Panc1 (cell line): ENCODE results near the gene PSENEN. TPM values are rescaled to one million over a fixed set of nuclear protein-coding genes. Genes with fewer than 3 reads are reported as not detected.

Experiments used
- ATAC-seq: fragments of 200-7000 bp; cut with Tn5 transposase; 2 replicates; pipeline ENCODE4 v1.9.1; 2020; ENCODE audit warnings: mild to moderate bottlenecking, moderate library complexity
- BruUV-seq: library from RNA; stranded (reverse); fragments of 400-500 nt; replicated peaks from 2 replicates; lab custom pipeline; 2021; lab: Mats Ljungman, UMichigan
- CTCF ChIA-PET: fragments of 300-600 bp; sonication (Branson Sonifier 250); formaldehyde crosslinking; loops from one replicate; lab custom pipeline; 2022; ENCODE audit warnings: antibody characterized with exemption; lab: Charles Lee
- POLR2A ChIA-PET: fragments of 300-600 bp; sonication (Branson Sonifier 250); formaldehyde crosslinking; loops from one replicate; lab custom pipeline; 2022; ENCODE audit warnings: antibody characterized with exemption; lab: Charles Lee
- DNase-seq: peaks from one replicate; pipeline ENCODE4 v3.0.0-alpha.2; 2010; ENCODE audit warnings: low read depth, low spot score
- H3K27ac ChIP-seq: 2 replicates; pipeline ENCODE4 v1.5.1; 2011; ENCODE audit warnings: mild to moderate bottlenecking, low read length, inconsistent platforms
- H3K27me3 ChIP-seq: fragments of 200-500 bp; sonication (Bioruptor generic); 2 replicates; pipeline ENCODE4 v1.6.0; 2014; ENCODE audit warnings: low read length, inconsistent platforms; ENCODE audit not compliant: control insufficient read depth, insufficient read depth
- H3K36me3 ChIP-seq: fragments of 200-500 bp; sonication (Bioruptor generic); 2 replicates; pipeline ENCODE4 v1.5.1; 2014; ENCODE audit warnings: inconsistent platforms, mild to moderate bottlenecking, low read length, moderate library complexity; ENCODE audit not compliant: control insufficient read depth, insufficient read depth
- H3K4me1 ChIP-seq: 2 replicates; pipeline ENCODE4 v1.5.1; 2011; ENCODE audit warnings: inconsistent platforms, mild to moderate bottlenecking, low read length, moderate library complexity; ENCODE audit not compliant: control insufficient read depth, insufficient read depth
- H3K4me3 ChIP-seq, 2 experiments: 2 replicates each; pipeline ENCODE4 v1.5.1; 2011 to 2012; ENCODE audit warnings: low read depth in 2 of 2, low read length in 2 of 2, mild to moderate bottlenecking in 2 of 2, inconsistent platforms in 1 of 2, moderate library complexity in 1 of 2
- H3K9me3 ChIP-seq: fragments of 200-500 bp; sonication (Bioruptor generic); 2 replicates; pipeline ENCODE4 v1.5.1; 2014; ENCODE audit warnings: low read depth, mild to moderate bottlenecking, inconsistent platforms, low read length, moderate library complexity; ENCODE audit not compliant: control insufficient read depth, insufficient read depth
- CTCF ChIP-seq: fragments of 450-650 bp; IDR thresholded peaks from 2 replicates; pipeline ENCODE4 v1.5.1; 2017; ENCODE audit warnings: mild to moderate bottlenecking
- POLR2AphosphoS5 ChIP-seq: IDR thresholded peaks from 2 replicates; pipeline ENCODE4 v1.6.1; 2012; ENCODE audit warnings: mild to moderate bottlenecking, low read depth, low read length, moderate library complexity
- REST ChIP-seq, 2 experiments: IDR thresholded peaks; 2 replicates each; pipeline ENCODE4 v1.6.1; 2011 to 2012; ENCODE audit warnings: low read depth in 2 of 2, control low read depth in 1 of 2, low read length in 1 of 2, mild to moderate bottlenecking in 1 of 2, moderate library complexity in 1 of 2; ENCODE audit not compliant: insufficient read depth in 1 of 2
- SIN3A ChIP-seq: IDR thresholded peaks from 2 replicates; pipeline ENCODE4 v1.6.1; 2012; ENCODE audit warnings: low read depth, mild to moderate bottlenecking, low read length, moderate library complexity, borderline replicate concordance; ENCODE audit not compliant: insufficient read depth
- TCF7L2 ChIP-seq: IDR thresholded peaks from 2 replicates; pipeline ENCODE4 v1.6.1; 2011; ENCODE audit warnings: mild to moderate bottlenecking, low read depth, low read length, inconsistent platforms
- in situ Hi-C: cut with HindIII; loops from 2 replicates; pipeline ENCODE4 v1.10.0; 2016; ENCODE audit warnings: low sequenced_read_pairs, low pct_unique_long_range_greater_than_20kb
- intact Hi-C: fragments of 100-400 bp; cut with micrococcal nuclease; formaldehyde crosslinking; loops from one replicate; pipeline ENCODE4 v1.10.0; 2022; ENCODE audit not compliant: unreplicated experiment
- total RNA-seq: library from RNA; stranded (reverse); gene quantifications from one replicate; pipeline ENCODE4 v1.2.1, GENCODE V29; 2021; ENCODE audit not compliant: unreplicated experiment

PSENEN gene
- total RNA-seq, 1 experiment from 2014 or later, result 169 TPM

- TF ChIP-seq SIN3A, result no peak
- no peak for TF ChIP-seq CTCF
- no peak for TF ChIP-seq REST (IDR thresholded peaks at IDR 0.05; ENCODE audit: insufficient read depth in 1 of 2, low read depth in 2 of 2, low read length in 1 of 2)
- no peak for TF ChIP-seq TCF7L2
- TF ChIP-seq POLR2AphosphoS5, result no peak
- POLR2A ChIA-PET, result no interaction called here
- H3K9me3 ChIP-seq, result no peaks in the 10 kb centered on the region
- intact Hi-C loops (no loop called here), in situ Hi-C loops (no loop called here)
- no peaks in the 10 kb centered on the region; the same call in 1 of the 2 replicates for H3K4me1 ChIP-seq
- BruUV-seq, result no TSS peak
- H3K27ac ChIP-seq, result no peak overlapping the region
- ATAC-seq (no peak), DNase-seq (no peak)
- no peaks in the 10 kb centered on the region for H3K27me3 ChIP-seq
- no peaks in the 10 kb centered on the region for H3K36me3 ChIP-seq
- CTCF ChIA-PET, result no interaction called here
- no peak overlapping the region for H3K4me3 ChIP-seq
These were observed 47.4 kb downstream of the PSENEN start for GRCh38 chr19:35792888-35793287.

- in situ Hi-C loops (no loop called here), intact Hi-C loops (no loop called here)
- POLR2A ChIA-PET, result no interaction called here
These were observed 48.1 kb downstream of the PSENEN start for GRCh38 chr19:35793381-35794165.

More at GRCh38 chr19:35793381-35794165, 48.1 kb downstream of the PSENEN start:
- DNase-seq (no peak), ATAC-seq (no peak)
- H3K4me3 ChIP-seq, result no peak overlapping the region
- CTCF ChIA-PET, result no interaction called here
- no peak overlapping the region for H3K27ac ChIP-seq
- BruUV-seq, result no TSS peak
- TF ChIP-seq POLR2AphosphoS5 (no peak), SIN3A (no peak), REST (IDR thresholded peaks at IDR 0.05; ENCODE audit: insufficient read depth in 1 of 2, low read depth in 2 of 2, low read length in 1 of 2) (no peak), TCF7L2 (no peak), CTCF (no peak)
- H3K9me3 ChIP-seq, result no peaks in the 10 kb centered on the region
- no peaks in the 10 kb centered on the region for H3K36me3 ChIP-seq
- H3K27me3 ChIP-seq, result no peaks in the 10 kb centered on the region
- H3K4me1 ChIP-seq, result no peaks in the 10 kb centered on the region; the same call in 1 of the 2 replicates
